CD14-positive monocyte (primary cell): ENCODE data around the gene IVNS1ABP. TPM values are rescaled to one million over a fixed set of nuclear protein-coding genes. Genes with fewer than 3 reads are reported as not detected.

ENCODE experiments used
- DNase-seq, 3 donors: peaks; one replicate each; pipeline ENCODE4 v3.0.0-alpha.2; 2011 to 2022
- H2AFZ ChIP-seq: 2 replicates; pipeline ENCODE4 v1.6.0; 2012; ENCODE audit warnings: mild to moderate bottlenecking, low read depth, low read length, inconsistent platforms; ENCODE audit not compliant: insufficient read depth, poor library complexity, severe bottlenecking
- H3K27ac ChIP-seq, 2 donors: 1 replicate in 1 of 2; 2 replicates in 1 of 2; pipeline ENCODE4 v1.5.1; 2012 to 2013; ENCODE audit warnings: low read length in 2 of 2, control low read depth in 1 of 2, inconsistent platforms in 1 of 2, low read depth in 1 of 2, mild to moderate bottlenecking in 1 of 2
- H3K27me3 ChIP-seq, 2 donors: one replicate each; pipeline versions ENCODE4 v1.6.0 to v1.6.1; 2011 to 2013; ENCODE audit warnings: low read length in 2 of 2; ENCODE audit not compliant: control insufficient read depth in 2 of 2, insufficient read depth in 2 of 2
- H3K36me3 ChIP-seq, 2 donors: replicated peaks in 1 of 2; 1 replicate in 1 of 2; 2 replicates in 1 of 2; pipeline versions ENCODE4 v1.5.1 to v1.6.1; 2012 to 2013; ENCODE audit warnings: low read length in 2 of 2, control low read depth in 1 of 2, inconsistent platforms in 1 of 2, mild to moderate bottlenecking in 1 of 2; ENCODE audit not compliant: insufficient read depth in 2 of 2, control insufficient read depth in 1 of 2
- H3K4me1 ChIP-seq, 2 donors: 1 replicate in 1 of 2; 2 replicates in 1 of 2; pipeline versions ENCODE4 v1.5.1 to v1.6.1; 2012 to 2013; ENCODE audit warnings: low read length in 2 of 2, control low read depth in 1 of 2, inconsistent platforms in 1 of 2, mild to moderate bottlenecking in 1 of 2, moderate library complexity in 1 of 2; ENCODE audit not compliant: insufficient read depth in 2 of 2, control insufficient read depth in 1 of 2
- H3K4me2 ChIP-seq: replicated peaks from 2 replicates; pipeline ENCODE3; 2012; ENCODE audit warnings: low read length, moderate library complexity, mild to moderate bottlenecking; ENCODE audit not compliant: poor library complexity, severe bottlenecking; ENCODE audit errors: extremely low read depth
- H3K4me3 ChIP-seq, 3 experiments: fragments of 200-600 bp in 1 of 3; sonication (generic) in 1 of 3; replicated peaks in 1 of 3; 1 replicate in 2 of 3; 2 replicates in 1 of 3; pipeline ENCODE4 v1.5.1; 2011 to 2013; ENCODE audit warnings: low read length in 3 of 3, mild to moderate bottlenecking in 3 of 3, control low read depth in 2 of 3, low read depth in 2 of 3, inconsistent platforms in 1 of 3, moderate library complexity in 1 of 3
- H3K79me2 ChIP-seq: 2 replicates; pipeline ENCODE4 v1.6.0; 2012; ENCODE audit warnings: mild to moderate bottlenecking, control low read depth, inconsistent platforms, low read length, moderate library complexity; ENCODE audit not compliant: insufficient read depth
- H3K9ac ChIP-seq: 2 replicates; pipeline ENCODE4 v1.6.0; 2017; ENCODE audit warnings: low read length, mild to moderate bottlenecking; ENCODE audit not compliant: insufficient read depth, poor library complexity, severe bottlenecking
- H3K9me3 ChIP-seq, 2 donors: replicated peaks in 1 of 2; 1 replicate in 1 of 2; 2 replicates in 1 of 2; pipeline versions ENCODE4 v1.5.1 to v1.6.1; 2012 to 2013; ENCODE audit warnings: low read length in 2 of 2, control low read depth in 1 of 2; ENCODE audit not compliant: control insufficient read depth in 1 of 2, insufficient read depth in 1 of 2
- H4K20me1 ChIP-seq: 2 replicates; pipeline ENCODE4 v1.6.0; 2012; ENCODE audit warnings: mild to moderate bottlenecking, low read length, control low read depth, moderate library complexity; ENCODE audit not compliant: insufficient read depth
- H3K27ac Mint-ChIP-seq, 7 donors: one replicate each; pipeline ENCODE4 v1.8.0; 2020; ENCODE audit warnings: mild to moderate bottlenecking in 7 of 7, mixed read lengths in 7 of 7, moderate library complexity in 6 of 7, inconsistent platforms in 2 of 7
- H3K27me3 Mint-ChIP-seq, 3 donors: one replicate each; pipeline ENCODE4 v1.8.0; 2021 to 2022; ENCODE audit warnings: low read depth in 3 of 3, mild to moderate bottlenecking in 3 of 3, mixed read lengths in 3 of 3, moderate library complexity in 3 of 3, inconsistent platforms in 1 of 3
- H3K36me3 Mint-ChIP-seq, 2 donors: one replicate each; pipeline ENCODE4 v1.8.0; 2020; ENCODE audit warnings: mixed read lengths in 2 of 2, inconsistent platforms in 1 of 2, mild to moderate bottlenecking in 1 of 2
- H3K4me1 Mint-ChIP-seq: one replicate; pipeline ENCODE4 v1.8.0; 2020; ENCODE audit warnings: mild to moderate bottlenecking, mixed read lengths
- H3K4me3 Mint-ChIP-seq, 2 donors: one replicate each; pipeline ENCODE4 v1.8.0; 2020; ENCODE audit warnings: mild to moderate bottlenecking in 2 of 2, mixed read lengths in 2 of 2, moderate library complexity in 1 of 2
- H3K9me3 Mint-ChIP-seq, 7 donors: one replicate each; pipeline ENCODE4 v1.8.0; 2020 to 2022; ENCODE audit warnings: mixed read lengths in 7 of 7, mild to moderate bottlenecking in 6 of 7, moderate library complexity in 6 of 7, inconsistent platforms in 2 of 7
- WGBS: methylation state at CpG from one replicate; pipeline ENCODE4 v1.1.5; 2013; ENCODE audit warnings: missing lambda C conversion rate; ENCODE audit not compliant: insufficient coverage; 5-methylcytosine and 5-hydroxymethylcytosine counted together
- intact Hi-C, 2 donors: fragments of 100-400 bp; cut with micrococcal nuclease; formaldehyde crosslinking; loops; one replicate each; pipeline versions ENCODE4 v1.15.0 to v1.15.1; 2023
- polyA plus RNA-seq, 3 donors: library from polyadenylated mRNA; depleted of rRNA in 1 of 3; unstranded in 2 of 3; stranded (reverse) in 1 of 3; fragments of 300-500 nt in 2 of 3; fragments of >200 nt in 1 of 3; fragmentation: Illumina TruSeq in 2 of 3; gene quantifications; 1 replicate in 2 of 3; 2 replicates in 1 of 3; pipeline ENCODE4 v1.2.3, GENCODE V29; 2012 to 2021
- TF ChIP-seq, protein P1 (sequence below): fragments of 200-600 bp; IDR thresholded peaks from one replicate; pipeline ENCODE4 v1.8.0; 2022; ENCODE audit warnings: antibody characterized with exemption, mild to moderate bottlenecking

The IVNS1ABP gene
- polyA plus RNA-seq, 3 donors = 50.9 to 97.7 (median 69.2) TPM

DNA sequence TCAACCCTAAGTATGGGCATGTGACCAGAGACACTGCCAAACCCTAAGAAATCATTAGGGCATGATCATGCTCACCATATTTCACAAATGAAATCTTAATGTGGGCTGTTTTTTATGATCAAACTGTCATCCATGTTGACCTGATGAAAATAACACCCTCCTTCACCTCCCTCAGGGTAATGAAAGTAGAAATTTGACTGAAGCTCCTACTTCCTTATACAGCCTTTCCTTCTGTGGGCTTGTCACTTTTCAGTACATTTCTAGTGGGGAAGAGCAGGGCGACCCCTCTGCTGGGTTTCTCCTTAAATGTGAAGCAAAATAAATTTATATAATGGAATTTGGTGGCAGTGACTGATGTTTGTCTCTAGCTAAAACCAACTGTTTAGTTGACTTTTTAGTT is 25.9 kb downstream of the IVNS1ABP start:
- Mint-ChIP-seq H3K4me3 (no peak overlapping the region), H3K9me3 (peaks cover 0 to 8% (median 0%) of the 10 kb centered on the region in 7 donors), H3K36me3 (peaks cover 31 to 34% of the 10 kb centered on the region in 2 donors), H3K27ac (peak overlapping the region in 3 of 7 donors; percentile 19 to 74 (median 50)), H3K4me1 (peaks cover 23% of the 10 kb centered on the region), H3K27me3 (peaks cover 0 to 2% (median 0%) of the 10 kb centered on the region in 3 donors)
- Histone ChIP-seq H3K9me3 (no peaks in the 10 kb centered on the region), H3K36me3 (peaks cover 20 to 27% of the 10 kb centered on the region in 2 donors), H3K4me2 (no peak overlapping the region), H3K27me3 (no peaks in the 10 kb centered on the region), H3K27ac (no peak overlapping the region), H2AFZ (no peak overlapping the region), H3K9ac (no peak overlapping the region), H3K4me1 (peaks cover 18 to 25% of the 10 kb centered on the region in 2 donors), H3K79me2 (no peaks in the 10 kb centered on the region), H4K20me1 (peaks cover 5% of the 10 kb centered on the region), H3K4me3 (no peak overlapping the region)
- WGBS = no CpG with 5 or more reads among the region's 1 CpG
- no peak for DNase-seq
- TF ChIP-seq, protein P1, sequence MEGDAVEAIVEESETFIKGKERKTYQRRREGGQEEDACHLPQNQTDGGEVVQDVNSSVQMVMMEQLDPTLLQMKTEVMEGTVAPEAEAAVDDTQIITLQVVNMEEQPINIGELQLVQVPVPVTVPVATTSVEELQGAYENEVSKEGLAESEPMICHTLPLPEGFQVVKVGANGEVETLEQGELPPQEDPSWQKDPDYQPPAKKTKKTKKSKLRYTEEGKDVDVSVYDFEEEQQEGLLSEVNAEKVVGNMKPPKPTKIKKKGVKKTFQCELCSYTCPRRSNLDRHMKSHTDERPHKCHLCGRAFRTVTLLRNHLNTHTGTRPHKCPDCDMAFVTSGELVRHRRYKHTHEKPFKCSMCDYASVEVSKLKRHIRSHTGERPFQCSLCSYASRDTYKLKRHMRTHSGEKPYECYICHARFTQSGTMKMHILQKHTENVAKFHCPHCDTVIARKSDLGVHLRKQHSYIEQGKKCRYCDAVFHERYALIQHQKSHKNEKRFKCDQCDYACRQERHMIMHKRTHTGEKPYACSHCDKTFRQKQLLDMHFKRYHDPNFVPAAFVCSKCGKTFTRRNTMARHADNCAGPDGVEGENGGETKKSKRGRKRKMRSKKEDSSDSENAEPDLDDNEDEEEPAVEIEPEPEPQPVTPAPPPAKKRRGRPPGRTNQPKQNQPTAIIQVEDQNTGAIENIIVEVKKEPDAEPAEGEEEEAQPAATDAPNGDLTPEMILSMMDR = no peak
- intact Hi-C loops = no loop called here

DNA sequence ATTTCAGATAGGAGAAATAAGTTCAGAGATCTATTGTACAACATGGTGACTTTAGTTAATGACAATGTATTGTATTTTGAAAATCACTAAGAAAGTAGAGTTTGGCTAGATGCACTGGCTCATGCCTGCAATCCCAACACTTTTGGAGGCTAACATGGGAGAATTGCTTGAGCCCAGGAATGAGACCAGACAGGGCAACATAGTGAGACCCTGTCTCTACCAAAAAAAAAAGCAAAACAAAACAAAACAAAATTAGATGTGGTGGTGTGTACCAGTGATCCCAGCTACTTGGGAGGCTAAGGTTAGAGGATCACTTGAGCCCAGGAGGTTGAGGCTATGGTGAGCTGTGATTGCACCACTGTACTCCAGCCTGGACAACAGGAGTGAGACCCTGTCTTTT is 27.2 kb downstream of the IVNS1ABP start:
- TF ChIP-seq, protein P1 = no peak
- Mint-ChIP-seq H3K36me3 (peaks cover 19 to 22% of the 10 kb centered on the region in 2 donors), H3K9me3 (peaks cover 0 to 8% (median 0%) of the 10 kb centered on the region in 7 donors), H3K27me3 (peaks cover 0 to 2% (median 2%) of the 10 kb centered on the region in 3 donors), H3K27ac (peak overlapping the region in 2 of 7 donors; percentile 75), H3K4me1 (peaks cover 23% of the 10 kb centered on the region), H3K4me3 (no peak overlapping the region)
- no peak for DNase-seq
- Histone ChIP-seq H3K27ac (no peak overlapping the region), H3K79me2 (no peaks in the 10 kb centered on the region), H3K27me3 (no peaks in the 10 kb centered on the region), H3K4me1 (peaks cover 18 to 25% of the 10 kb centered on the region in 2 donors), H3K4me2 (no peak overlapping the region), H3K36me3 (peaks cover 8 to 14% of the 10 kb centered on the region in 2 donors), H4K20me1 (peaks cover 5% of the 10 kb centered on the region), H3K4me3 (no peak overlapping the region), H2AFZ (no peak overlapping the region), H3K9ac (no peak overlapping the region), H3K9me3 (no peaks in the 10 kb centered on the region)
- intact Hi-C loops = no loop called here
